Loucy (cell line): ENCODE results near the gene ATRIP.

Experiments used
- EZH2phosphoT487 ChIP-seq: fragments of 200-600 bp; IDR thresholded peaks from 2 replicates; pipeline ENCODE4 v1.6.1; 2018; ENCODE audit warnings: antibody characterized with exemption, mild to moderate bottlenecking, moderate library complexity, borderline replicate concordance
- TF ChIP-seq, protein P1 (sequence below): fragments of 200-600 bp; sonication (generic); conservative IDR thresholded peaks from 2 replicates; pipeline ENCODE4 v1.5.1; 2014; ENCODE audit warnings: mild to moderate bottlenecking, antibody characterized with exemption, low read length

DNA sequence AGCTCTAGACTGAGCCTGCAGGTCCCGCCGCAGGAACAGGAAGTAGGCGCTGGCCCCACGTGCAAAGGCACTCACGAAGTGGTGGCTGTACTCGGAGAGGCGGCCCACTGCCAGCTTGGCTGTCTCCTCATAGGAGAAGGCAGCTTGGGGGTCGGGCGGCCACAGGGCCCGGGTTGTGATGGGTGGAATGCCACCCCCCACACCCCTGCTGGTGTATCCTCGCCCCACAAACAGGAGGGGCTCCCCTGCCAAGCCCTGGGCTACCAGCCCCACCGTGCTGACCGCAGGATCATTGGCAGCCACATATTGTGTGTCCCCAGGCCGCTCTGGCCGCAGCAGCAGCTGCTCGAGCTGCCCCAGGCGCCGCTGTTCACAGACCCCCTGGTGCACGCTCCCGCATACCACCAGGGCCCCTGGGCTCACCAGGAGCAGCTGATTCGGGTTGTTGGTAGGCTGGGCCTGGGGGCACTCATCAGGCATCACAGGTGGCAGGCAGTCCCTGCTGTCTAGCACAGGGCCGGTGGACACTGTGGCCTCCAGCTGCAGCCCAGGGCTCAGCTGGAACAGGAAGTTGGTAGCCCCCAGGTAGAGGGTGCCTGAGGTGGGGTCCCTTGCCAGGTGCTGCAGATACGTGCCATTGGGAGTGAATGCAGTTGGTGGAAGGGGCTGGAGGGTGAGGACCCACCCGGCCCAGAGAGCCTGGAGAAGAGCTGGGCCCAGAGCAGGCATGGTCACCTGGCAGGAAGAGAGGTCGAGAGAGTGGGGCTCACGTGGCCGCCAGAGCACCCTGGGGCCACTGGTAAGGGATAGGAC is 22.4 kb upstream of the ATRIP start:
- TF ChIP-seq, protein P1, sequence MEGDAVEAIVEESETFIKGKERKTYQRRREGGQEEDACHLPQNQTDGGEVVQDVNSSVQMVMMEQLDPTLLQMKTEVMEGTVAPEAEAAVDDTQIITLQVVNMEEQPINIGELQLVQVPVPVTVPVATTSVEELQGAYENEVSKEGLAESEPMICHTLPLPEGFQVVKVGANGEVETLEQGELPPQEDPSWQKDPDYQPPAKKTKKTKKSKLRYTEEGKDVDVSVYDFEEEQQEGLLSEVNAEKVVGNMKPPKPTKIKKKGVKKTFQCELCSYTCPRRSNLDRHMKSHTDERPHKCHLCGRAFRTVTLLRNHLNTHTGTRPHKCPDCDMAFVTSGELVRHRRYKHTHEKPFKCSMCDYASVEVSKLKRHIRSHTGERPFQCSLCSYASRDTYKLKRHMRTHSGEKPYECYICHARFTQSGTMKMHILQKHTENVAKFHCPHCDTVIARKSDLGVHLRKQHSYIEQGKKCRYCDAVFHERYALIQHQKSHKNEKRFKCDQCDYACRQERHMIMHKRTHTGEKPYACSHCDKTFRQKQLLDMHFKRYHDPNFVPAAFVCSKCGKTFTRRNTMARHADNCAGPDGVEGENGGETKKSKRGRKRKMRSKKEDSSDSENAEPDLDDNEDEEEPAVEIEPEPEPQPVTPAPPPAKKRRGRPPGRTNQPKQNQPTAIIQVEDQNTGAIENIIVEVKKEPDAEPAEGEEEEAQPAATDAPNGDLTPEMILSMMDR: no peak
- TF ChIP-seq EZH2phosphoT487: no peak
